GM18907 (cell line): Measurements from ENCODE around the gene CCDC91.
"Not testable (repeated sequence)": the region's sequence is repeated elsewhere in the genome, so short reads cannot be mapped to it uniquely, and the experiment has no call there.

ENCODE experiments used
- ATAC-seq: cut with Tn5 transposase; IDR thresholded peaks from one replicate; pipeline ENCODE4 v1.9.1; 2021; ENCODE audit warnings: mild to moderate bottlenecking, moderate library complexity; ENCODE audit not compliant: unreplicated experiment

Gene CCDC91

GRCh38 chr12:28351414-28351813 lies 161.2 kb downstream of the CCDC91 start:
- no peak for ATAC-seq

GRCh38 chr12:28355161-28355560 lies 164.9 kb downstream of the CCDC91 start:
- no peak for ATAC-seq

DNA sequence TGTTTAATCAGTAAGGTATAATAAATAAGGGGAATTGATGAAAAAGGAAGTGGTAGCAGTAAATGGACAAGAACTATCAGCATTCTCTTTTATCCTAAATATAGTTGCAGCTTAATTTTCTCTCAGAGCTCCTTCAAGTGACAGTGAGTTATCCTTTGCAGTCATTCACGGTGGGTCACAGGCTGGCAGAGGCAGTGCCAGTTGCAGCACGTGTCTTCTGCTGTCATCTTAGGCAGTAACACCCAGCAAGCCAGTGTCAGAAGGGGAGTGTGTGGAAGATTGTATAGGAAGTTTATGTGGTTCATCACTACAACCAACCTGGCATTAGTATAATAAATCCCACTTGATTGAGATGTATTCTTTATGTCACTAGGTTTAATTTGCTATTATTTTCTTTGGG lies 170.0 kb downstream of the CCDC91 start:
- no peak for ATAC-seq

DNA sequence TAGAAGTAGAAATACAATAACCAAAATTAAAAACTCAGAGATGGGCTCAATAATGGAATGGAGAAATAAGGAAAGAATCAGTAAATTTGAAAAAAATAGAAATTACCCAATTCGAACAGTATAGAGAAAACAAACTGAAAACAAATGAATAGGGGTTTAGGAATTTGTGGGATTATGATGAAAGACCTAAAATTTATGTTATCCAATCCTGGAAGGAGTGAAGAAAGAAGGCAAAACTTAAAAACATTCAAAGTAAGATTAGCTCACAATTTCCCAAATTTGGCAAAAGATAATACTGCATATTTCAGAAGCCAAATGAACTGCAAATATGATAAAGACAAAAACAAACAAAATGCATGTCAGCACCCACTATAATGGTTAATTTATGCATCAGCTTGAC lies 177.1 kb downstream of the CCDC91 start:
- ATAC-seq: no peak

GRCh38 chr12:28367993-28368392 lies 177.7 kb downstream of the CCDC91 start:
- no peak for ATAC-seq

GRCh38 chr12:28369483-28369882 lies 179.2 kb downstream of the CCDC91 start:
- ATAC-seq: no peak

DNA sequence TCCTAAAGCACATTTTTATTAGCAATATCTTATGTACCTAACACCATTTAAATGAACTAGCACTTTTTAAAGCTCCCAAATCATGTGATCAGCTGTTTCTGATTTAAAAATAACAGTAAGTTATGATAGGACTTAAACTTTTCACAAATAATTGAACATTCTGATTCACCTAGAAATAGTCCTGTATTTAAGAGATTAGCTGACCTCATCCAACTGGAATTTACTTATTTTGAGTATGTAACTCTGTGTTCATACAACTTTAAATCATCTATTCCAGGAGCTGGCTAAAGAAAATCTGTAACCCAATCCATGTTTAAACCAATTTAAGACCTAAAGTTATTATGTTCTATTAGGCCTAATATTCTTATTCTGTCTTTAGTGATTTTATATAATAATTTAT lies 184.3 kb downstream of the CCDC91 start:
- no peak for ATAC-seq

GRCh38 chr12:28378736-28379135 lies 188.5 kb downstream of the CCDC91 start:
- ATAC-seq: no peak

- ATAC-seq: not testable (repeated sequence)
These were observed 189.5 kb downstream of the CCDC91 start for GRCh38 chr12:28379779-28380178.

DNA sequence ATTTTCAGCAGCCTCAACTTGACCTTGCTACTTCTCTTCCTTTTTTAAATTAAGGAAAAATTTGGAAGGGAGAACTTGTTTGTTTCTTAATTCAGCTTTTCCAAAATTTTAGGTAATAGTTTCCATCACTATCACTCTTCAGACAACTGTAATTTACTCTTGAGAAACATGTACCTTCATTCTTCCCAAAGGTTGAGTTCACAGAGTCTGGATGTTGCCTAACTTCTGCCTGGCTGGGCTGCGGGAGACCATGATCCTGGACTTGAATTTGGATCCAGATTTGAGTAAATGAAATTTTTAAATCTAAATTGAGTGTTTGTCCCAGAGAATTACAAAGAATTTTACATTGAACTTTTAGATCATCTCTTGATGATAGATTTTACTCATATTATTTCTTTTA lies 193.1 kb downstream of the CCDC91 start:
- ATAC-seq: no peak

GRCh38 chr12:28388879-28389278 lies 198.6 kb downstream of the CCDC91 start:
- ATAC-seq: no peak

- no peak for ATAC-seq
These were observed 199.9 kb downstream of the CCDC91 start for GRCh38 chr12:28390206-28390605.

DNA sequence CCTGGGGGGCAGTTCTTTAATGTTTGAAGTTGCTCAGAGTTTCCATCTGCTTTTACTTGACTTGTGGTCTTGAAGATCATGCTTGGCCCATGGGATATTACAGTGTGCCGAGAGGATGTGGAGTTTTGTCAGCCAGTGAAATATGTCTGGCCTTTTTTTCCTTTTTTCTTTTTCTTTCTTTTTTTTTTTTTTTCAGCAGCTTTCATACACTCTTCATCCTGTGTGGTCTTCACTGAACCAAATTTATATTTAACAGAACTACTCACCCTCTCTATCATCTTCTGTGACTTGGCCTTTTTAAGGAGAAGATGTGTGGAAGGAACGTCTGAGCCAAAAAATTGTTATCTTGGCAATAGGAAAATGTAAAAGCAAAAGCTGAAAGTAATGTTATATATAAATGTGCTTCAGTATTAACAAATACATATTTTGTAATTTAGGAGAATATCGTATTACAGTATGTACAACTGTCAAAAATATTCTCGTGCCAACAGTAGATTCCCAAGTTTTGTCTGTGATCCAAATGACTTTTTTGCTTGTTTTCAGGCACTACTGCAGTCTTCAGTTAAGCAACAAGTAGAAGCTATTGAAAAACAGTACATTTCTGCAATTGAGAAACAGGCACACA lies 200.6 kb downstream of the CCDC91 start:
- ATAC-seq: no peak

DNA sequence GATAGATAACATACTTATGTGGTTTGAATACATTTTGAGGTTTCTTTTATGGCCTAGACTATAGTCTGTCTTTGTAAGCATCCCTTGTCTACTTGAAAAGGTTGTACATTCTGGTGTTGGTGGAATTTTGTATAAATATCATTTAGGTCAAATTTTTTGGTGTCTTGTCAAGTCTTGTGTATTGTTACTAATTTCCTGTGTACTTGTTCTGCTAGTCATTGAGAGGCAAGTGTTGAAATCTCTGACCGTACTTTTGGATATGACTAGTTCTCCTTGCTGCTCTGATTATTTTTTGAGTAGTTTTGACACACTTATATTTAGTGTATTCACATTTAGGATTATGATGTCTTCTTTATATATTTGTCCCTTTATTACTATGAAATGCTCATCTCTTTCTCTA lies 219.6 kb downstream of the CCDC91 start:
- ATAC-seq: no peak

DNA sequence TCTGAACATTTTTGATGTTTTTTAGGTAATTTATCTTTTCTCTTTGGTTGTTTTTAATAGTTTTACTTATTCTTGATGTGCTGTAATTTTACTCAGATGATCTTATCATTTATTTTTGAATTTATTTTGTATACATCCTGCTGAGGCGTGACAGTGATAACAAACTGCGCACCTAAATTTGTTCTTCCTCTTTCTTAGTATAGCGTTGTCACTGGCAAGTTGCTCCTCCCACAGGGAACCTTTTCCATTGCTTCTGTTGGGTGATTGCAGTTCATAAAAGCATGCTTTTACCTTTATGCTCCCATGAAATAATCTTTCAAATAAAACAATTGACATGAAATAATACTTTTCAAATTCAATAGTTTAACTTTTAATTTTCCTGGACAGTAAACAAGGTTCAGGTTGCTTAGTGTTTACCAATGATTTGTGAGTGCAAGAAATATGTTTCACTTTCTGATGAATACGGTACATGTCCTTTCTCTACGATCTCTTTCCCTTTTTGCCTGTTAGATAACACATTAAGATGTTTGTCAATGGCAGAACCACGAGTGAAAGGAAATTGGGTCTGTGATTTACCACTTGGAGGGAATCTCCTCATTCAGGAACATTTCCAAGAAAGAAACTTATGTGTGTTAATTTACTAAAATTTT lies 223.3 kb downstream of the CCDC91 start:
- no peak for ATAC-seq

DNA sequence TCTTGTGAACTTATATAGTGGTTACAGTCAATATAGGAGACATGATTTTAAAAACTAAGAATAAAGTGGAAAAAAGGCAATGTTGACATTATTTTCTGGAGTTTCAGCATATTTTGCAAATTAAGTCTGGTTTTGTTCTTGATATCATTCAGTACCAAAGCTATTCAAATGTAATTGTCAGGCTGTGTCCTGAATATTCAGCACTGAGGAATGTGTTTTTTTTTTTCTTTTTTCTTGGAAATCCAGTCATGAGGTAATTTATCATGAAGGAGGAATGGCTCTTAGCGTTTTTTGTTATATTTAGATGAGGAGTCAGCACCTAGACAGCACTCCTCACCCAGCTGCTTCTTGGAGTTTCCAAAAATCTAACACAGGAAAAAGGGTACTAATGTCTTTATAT lies 225.5 kb downstream of the CCDC91 start:
- no peak for ATAC-seq

- no peak for ATAC-seq
These were observed 231.1 kb downstream of the CCDC91 start for GRCh38 chr12:28421374-28421773.

DNA sequence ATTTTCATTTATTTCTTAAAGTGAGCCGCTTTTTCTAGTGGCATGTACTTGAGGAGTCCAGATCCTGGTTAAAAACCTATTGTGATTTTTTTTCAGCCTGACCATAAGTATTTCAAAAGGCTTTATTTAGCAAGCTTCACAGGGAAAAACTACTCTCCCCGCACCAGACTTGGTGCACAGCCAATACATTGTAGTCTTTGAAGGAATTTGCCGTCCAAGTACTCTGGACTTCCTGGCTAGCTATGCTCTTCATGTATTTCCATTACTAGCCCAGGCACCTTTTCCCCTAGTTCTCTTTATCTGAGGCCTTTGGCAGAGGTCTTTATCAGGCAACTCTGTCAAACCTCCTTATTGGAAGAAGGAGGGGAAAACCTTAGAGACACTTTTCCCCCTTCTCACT lies 234.7 kb downstream of the CCDC91 start:
- no peak for ATAC-seq

- peak; percentile 90 for ATAC-seq
These were observed 235.3 kb downstream of the CCDC91 start for GRCh38 chr12:28425526-28425925.

- ATAC-seq: no peak
These were observed 236.8 kb downstream of the CCDC91 start for GRCh38 chr12:28427046-28427445.

GRCh38 chr12:28440081-28440608 lies 249.9 kb downstream of the CCDC91 start:
- no peak for ATAC-seq

GRCh38 chr12:28442101-28442500 lies 251.8 kb downstream of the CCDC91 start:
- ATAC-seq: no peak

DNA sequence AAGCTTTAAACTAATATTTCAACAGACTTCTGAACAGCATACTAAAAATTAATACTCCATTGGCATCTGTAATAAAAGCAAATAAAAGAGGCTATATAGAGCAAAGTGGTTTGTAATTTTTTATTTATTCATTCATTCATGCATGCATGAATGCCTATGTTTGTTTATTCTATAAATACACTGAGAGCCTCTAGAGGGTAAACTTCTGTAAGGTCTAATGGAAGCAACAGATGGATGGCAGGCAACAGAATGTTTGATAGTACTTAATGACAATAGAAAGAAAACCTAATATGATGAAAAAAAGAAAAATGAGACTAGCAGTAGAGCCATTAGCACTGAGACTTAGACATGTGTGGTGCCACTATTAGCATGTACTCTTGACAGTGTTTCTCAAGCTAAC lies 253.1 kb downstream of the CCDC91 start:
- ATAC-seq: no peak
